GM18517 (cell line): Measurements from ENCODE around the gene GAL3ST1.
"Not testable (repeated sequence)": the region's sequence is repeated elsewhere in the genome, so short reads cannot be mapped to it uniquely, and the experiment has no call there.

Experiments
- ATAC-seq: cut with Tn5 transposase; IDR thresholded peaks from one replicate; pipeline ENCODE4 v1.9.1; 2021; ENCODE audit warnings: mild to moderate bottlenecking, moderate library complexity; ENCODE audit not compliant: unreplicated experiment

The GAL3ST1 gene

GRCh38 chr22:30565341-30565740 is 9.1 kb downstream of the GAL3ST1 start:
- ATAC-seq = no peak

- no peak for ATAC-seq
Observed at GRCh38 chr22:30564761-30565119, 9.7 kb downstream of the GAL3ST1 start.

- no peak for ATAC-seq
Observed at GRCh38 chr22:30564045-30564760, 10.3 kb downstream of the GAL3ST1 start.

GRCh38 chr22:30562366-30562765 is 12.1 kb downstream of the GAL3ST1 start:
- ATAC-seq = no peak

DNA sequence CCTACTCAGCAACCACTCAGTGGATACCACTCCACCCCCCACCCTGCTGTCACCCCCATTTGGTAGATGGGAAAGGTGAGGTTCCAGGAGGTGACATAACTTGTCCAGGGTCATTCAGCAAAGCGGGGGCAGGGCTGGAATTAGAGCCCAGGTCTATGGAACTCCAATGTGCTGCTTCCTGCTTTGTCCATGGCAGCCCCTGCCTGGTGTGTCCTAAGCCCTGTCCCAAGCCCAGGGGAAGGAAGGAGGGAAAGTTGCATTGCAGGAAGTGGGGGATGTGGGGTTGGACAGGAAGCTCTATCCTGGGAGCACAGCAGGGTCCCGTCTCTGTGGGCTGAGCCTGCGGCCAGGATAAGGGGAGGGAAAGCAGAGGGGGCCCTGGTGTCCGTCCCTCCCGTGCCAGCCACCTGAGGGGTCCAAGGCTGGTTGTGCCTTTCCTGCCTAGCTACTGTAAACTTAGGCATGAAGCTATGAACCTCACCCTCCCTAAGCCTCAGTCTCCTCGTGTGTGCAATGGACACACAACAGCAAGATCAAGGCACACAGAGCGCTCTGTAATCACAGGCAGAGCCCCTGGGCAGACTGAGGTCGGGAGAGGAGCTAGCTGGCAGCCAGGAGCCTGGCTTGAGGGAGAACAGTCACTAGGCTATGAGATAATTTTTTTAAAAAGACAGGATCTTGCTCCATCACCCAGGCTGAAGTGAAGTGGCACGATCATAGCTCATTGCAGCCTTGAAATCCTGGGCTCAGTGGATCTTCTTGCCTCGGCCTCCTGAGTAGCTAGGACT is 12.9 kb downstream of the GAL3ST1 start:
- ATAC-seq = no peak

DNA sequence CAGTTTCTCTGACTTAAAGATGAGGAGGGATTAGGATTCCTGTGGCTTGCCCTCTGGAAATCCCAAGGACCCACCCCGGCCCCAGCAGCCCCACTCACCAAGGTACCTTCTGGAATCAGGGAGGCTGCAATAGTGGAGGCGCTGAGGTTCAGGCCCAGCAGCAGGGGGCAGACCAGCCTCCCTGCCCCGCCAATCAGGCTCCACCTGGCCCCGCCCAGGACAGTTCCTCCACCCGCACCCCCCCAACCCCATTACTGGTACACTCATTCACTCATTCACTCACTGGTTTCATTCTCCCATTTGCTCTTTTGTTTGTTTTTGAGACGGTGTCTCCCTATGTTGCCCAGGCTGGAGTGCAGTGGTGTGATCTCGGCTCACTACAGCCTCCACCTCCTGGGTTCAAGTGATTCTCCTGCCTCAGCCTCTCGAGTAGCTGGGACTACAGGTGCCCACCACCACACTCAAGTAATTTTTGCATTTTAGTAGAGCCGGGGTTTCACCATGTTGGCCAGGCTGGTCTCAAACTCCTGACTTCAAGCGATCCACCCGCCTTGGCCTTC is 13.7 kb downstream of the GAL3ST1 start:
- ATAC-seq = not testable (repeated sequence)

DNA sequence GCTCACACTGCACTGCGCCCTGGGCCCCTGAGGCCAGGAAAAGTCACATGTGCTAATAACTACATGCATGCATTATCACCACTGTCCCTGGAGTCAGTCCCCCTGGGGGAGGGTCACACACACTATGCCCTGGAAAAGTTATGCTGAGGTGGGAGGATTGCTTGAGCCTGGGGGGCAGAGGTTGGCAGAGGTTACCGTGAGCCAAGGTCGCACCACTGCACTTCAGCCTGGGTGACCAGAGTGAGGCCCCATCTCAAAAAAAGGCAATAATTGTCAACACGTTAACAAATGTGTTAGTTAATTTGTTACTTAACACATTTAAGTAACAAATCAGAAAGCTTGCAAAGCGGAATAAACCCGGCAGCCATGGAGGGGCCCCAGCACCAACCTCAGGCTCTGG is 14.6 kb downstream of the GAL3ST1 start:
- no peak for ATAC-seq

GRCh38 chr22:30557243-30557642 is 17.2 kb downstream of the GAL3ST1 start:
- no peak for ATAC-seq

DNA sequence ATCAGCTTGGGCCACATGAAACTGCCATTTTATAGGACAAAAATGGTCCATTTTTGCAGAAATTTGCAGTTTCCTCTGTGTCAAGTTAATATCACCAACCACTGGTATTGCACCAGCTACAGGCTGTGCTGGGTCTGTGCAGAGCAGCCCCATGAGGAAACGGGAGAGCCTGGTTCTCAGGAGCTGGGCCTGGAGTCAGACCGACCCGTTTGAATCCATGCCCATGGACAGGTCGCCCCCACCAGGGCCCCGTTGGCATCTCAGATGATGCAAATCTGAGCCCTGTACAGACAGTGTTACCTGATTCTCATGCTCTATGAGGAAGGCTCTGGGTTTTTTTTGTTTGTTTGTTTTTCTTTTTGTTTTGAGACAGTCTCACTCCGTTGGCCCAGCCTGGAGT is 18.1 kb downstream of the GAL3ST1 start:
- no peak for ATAC-seq

- no peak for ATAC-seq
Observed at GRCh38 chr22:30555282-30556210, 18.9 kb downstream of the GAL3ST1 start.

- ATAC-seq = no peak
Observed at GRCh38 chr22:30553971-30554370, 20.5 kb downstream of the GAL3ST1 start.

DNA sequence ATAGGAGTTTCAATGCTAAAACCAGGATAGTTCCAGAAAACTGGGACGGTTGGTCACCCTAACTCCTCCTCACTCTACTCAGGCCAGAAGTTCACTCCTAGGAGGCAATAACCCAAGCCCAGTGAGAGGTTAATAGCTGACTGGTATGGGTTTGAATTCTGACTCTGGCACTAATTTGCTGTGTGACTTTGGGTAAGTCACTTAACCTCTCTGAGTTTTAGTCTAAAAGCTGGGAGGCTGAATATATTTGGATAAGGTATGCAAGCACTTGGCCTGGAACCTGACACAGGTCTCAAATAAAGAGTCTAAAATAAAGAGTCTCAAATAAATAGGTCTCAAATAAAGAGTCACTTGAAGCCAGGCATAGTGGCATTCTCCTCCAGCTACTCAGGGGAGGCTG is 21.7 kb downstream of the GAL3ST1 start:
- no peak for ATAC-seq

GRCh38 chr22:30551813-30552212 is 22.7 kb downstream of the GAL3ST1 start:
- not testable (repeated sequence) for ATAC-seq

DNA sequence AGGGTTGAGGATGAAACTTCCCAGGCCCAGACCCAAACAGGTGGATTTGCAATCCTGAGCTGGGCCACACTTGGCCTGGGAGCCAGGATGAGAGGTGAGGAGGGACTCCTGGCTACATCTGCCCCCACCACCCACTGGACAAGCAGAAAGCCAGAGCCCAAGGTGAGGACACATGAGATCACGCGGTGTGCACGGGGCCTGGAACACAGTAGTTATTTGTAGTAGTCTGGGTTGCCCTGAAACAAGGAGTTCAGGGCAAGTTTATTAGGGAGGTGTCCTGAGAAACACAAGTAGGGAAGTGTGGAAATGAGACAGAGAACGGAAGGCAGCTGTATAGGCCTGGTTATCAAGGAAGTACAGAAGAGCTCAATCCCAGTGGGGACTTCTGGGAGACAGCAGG is 27.3 kb downstream of the GAL3ST1 start:
- no peak for ATAC-seq

GRCh38 chr22:30546616-30547015 is 27.8 kb downstream of the GAL3ST1 start, which contains the start of gene SEC14L6:
Gene SEC14L6, minus strand, starts transcription at chr22:30546741. Its CDS starts 59 bp downstream, at chr22:30546682.
- no peak for ATAC-seq

DNA sequence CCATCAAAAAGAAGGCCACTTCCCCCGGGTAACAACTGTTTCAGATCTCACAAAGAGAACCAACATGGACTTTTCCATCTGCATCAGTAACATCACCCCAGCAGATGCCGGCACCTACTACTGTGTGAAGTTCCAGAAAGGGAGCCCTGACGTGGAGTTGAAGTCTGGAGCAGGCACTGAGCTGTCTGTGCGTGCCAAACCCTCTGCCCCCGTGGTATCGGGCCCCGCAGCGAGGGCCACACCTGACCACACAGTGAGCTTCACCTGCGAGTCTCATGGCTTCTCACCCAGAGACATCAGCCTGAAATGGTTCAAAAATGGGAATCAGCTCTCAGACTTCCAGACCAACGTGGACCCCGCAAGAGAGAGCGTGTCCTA is 31.7 kb downstream of the GAL3ST1 start:
- no peak for ATAC-seq

GRCh38 chr22:30541961-30542810 is 32.3 kb downstream of the GAL3ST1 start:
- no peak for ATAC-seq

- ATAC-seq = not testable (repeated sequence)
Observed at GRCh38 chr22:30541511-30541910, 33.0 kb downstream of the GAL3ST1 start.

DNA sequence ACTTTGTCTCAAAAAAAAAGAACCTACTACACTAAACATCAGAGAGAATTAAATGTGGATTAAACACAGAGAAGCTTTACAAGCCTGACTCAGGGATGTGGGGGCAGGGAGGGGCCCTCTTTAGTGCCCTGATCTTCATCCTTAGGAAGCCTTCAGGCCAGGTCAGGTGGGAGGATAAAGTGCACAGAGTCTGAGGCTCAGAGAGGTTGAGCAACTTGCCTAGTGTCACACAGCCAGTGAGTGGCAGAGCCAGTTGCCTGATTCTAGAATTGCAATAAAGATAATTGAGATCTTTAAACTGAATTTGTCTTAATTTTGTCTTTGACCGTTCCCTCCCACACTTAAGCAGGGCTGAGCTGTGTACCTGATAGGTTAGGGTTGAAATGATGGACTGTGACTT is 35.1 kb downstream of the GAL3ST1 start:
- no peak for ATAC-seq

DNA sequence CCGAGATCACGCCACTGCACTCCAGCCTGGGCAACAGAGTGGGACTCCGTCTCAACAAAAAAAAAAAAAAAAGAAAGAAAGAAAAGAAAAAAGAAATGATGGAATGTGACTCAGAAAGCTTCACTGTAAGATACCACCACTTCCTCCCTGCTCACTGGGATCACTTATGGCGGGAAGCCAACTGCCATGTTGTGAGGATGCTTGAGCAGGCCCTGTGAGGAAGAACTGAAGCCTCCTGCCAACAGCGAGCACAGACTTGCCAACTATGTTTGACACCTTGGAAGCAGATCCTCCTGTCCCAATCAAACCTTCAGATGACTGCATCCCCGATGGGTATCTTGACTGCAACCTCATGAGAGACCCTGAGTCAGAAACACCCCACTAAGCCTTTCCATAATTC is 36.2 kb downstream of the GAL3ST1 start:
- ATAC-seq = no peak
